Stimulated activated CD8-positive, alpha-beta memory T cell treated with anti-CD3 and anti-CD28 coated beads, Interleukin-12 subunit alpha, Interleukin-12 subunit beta, amount 100 ng/mL, for 4 hours (primary cell): ENCODE data around the gene STK33.

ENCODE experiments used
- DNase-seq: peaks from one replicate; pipeline ENCODE4 v3.0.0-alpha.2; 2020; ENCODE audit warnings: low read depth

The STK33 gene

GRCh38 chr11:8603696-8604077 lies 9.7 kb upstream of the STK33 start:
- no peak for DNase-seq

GRCh38 chr11:8601376-8602133 lies 7.5 kb upstream of the STK33 start:
- no peak for DNase-seq

GRCh38 chr11:8598506-8598905 lies 4.5 kb upstream of the STK33 start:
- DNase-seq = no peak

GRCh38 chr11:8597182-8597581 lies 3.2 kb upstream of the STK33 start:
- no peak for DNase-seq

- no peak for DNase-seq
Measured at GRCh38 chr11:8596504-8597046, 2.5 kb upstream of the STK33 start.

GRCh38 chr11:8593455-8593854 lies 573 bp downstream of the STK33 start:
- no peak for DNase-seq

- no peak for DNase-seq
Measured at GRCh38 chr11:8587915-8588314, 6.1 kb downstream of the STK33 start.

GRCh38 chr11:8586805-8587204 lies 7.2 kb downstream of the STK33 start:
- no peak for DNase-seq

- DNase-seq = no peak
Measured at GRCh38 chr11:8586184-8586583, 7.8 kb downstream of the STK33 start.

- DNase-seq = no peak
Measured at GRCh38 chr11:8584511-8584910, 9.5 kb downstream of the STK33 start.

GRCh38 chr11:8584082-8584481 lies 9.9 kb downstream of the STK33 start:
- no peak for DNase-seq

- no peak for DNase-seq
Measured at GRCh38 chr11:8581300-8581699, 12.7 kb downstream of the STK33 start.

- DNase-seq = no peak
Measured at GRCh38 chr11:8577791-8578581, 16.0 kb downstream of the STK33 start.

- DNase-seq = no peak
Measured at GRCh38 chr11:8574798-8575197, 19.2 kb downstream of the STK33 start.

GRCh38 chr11:8573777-8574176 lies 20.3 kb downstream of the STK33 start:
- DNase-seq = no peak

GRCh38 chr11:8567602-8568198 lies 26.3 kb downstream of the STK33 start:
- no peak for DNase-seq

GRCh38 chr11:8566613-8567210 lies 27.3 kb downstream of the STK33 start:
- DNase-seq = no peak

- no peak for DNase-seq
Measured at GRCh38 chr11:8564526-8564925, 29.5 kb downstream of the STK33 start.

GRCh38 chr11:8561461-8561860 lies 32.6 kb downstream of the STK33 start:
- DNase-seq = no peak

- DNase-seq = no peak
Measured at GRCh38 chr11:8558436-8558835, 35.6 kb downstream of the STK33 start.

GRCh38 chr11:8545698-8546366 lies 48.2 kb downstream of the STK33 start:
- no peak for DNase-seq

- no peak for DNase-seq
Measured at GRCh38 chr11:8544807-8545206, 49.2 kb downstream of the STK33 start.
